Neural progenitor cell (in vitro differentiated cells): ENCODE data around the gene ZNF343. TPM values are rescaled to one million over a fixed set of nuclear protein-coding genes. Genes with fewer than 3 reads are reported as not detected.
A peak's percentile ranks its signal among the peaks of the same experiment; 100 is the strongest.

ENCODE experiments used
- DNase-seq: peaks from one replicate; pipeline ENCODE4 v3.0.0-alpha.2; 2016; ENCODE audit warnings: low spot score
- H2AFZ ChIP-seq: fragments of 200-600 bp; sonication (generic); replicated peaks from 2 replicates; pipeline ENCODE4 v1.6.1; 2016; ENCODE audit warnings: antibody characterized with exemption
- H3F3A ChIP-seq: fragments of 200-600 bp; sonication (generic); 2 replicates; pipeline ENCODE4 v1.6.1; 2016; ENCODE audit warnings: antibody characterized with exemption, low read depth
- H3K27ac ChIP-seq: fragments of 200-600 bp; sonication (generic); 2 replicates; pipeline ENCODE4 v1.5.1; 2016; ENCODE audit warnings: mild to moderate bottlenecking
- H3K27me3 ChIP-seq: fragments of 200-600 bp; sonication (generic); 2 replicates; pipeline ENCODE4 v1.6.1; 2016; ENCODE audit warnings: mild to moderate bottlenecking, moderate library complexity
- H3K36me3 ChIP-seq: fragments of 200-600 bp; sonication (generic); 2 replicates; pipeline ENCODE4 v1.5.1; 2016
- H3K4me1 ChIP-seq: fragments of 200-600 bp; sonication (generic); 2 replicates; pipeline ENCODE4 v1.6.1; 2016; ENCODE audit warnings: mixed run types
- H3K4me2 ChIP-seq: fragments of 200-600 bp; sonication (generic); 2 replicates; pipeline ENCODE4 v1.6.1; 2016
- H3K4me3 ChIP-seq: fragments of 200-600 bp; sonication (generic); 2 replicates; pipeline ENCODE4 v1.5.1; 2016
- H3K79me2 ChIP-seq: fragments of 200-600 bp; sonication (generic); 2 replicates; pipeline ENCODE4 v1.6.1; 2016; ENCODE audit warnings: low read depth
- H3K9ac ChIP-seq: fragments of 200-600 bp; sonication (generic); 2 replicates; pipeline ENCODE4 v1.6.1; 2016
- H3K9me3 ChIP-seq: fragments of 200-600 bp; sonication (generic); 2 replicates; pipeline ENCODE4 v1.5.1; 2016; ENCODE audit warnings: low read depth
- H4K20me1 ChIP-seq: fragments of 200-600 bp; sonication (generic); 2 replicates; pipeline ENCODE4 v1.6.1; 2016; ENCODE audit warnings: low read depth
- H3K27ac Mint-ChIP-seq: 3 replicates; pipeline ENCODE4 v1.8.0; 2021; ENCODE audit warnings: mixed read lengths
- H3K27me3 Mint-ChIP-seq: 2 replicates; pipeline ENCODE4 v1.8.0; 2022; ENCODE audit warnings: low read depth, mild to moderate bottlenecking, inconsistent platforms, moderate library complexity, mixed read lengths; ENCODE audit not compliant: insufficient read depth
- H3K36me3 Mint-ChIP-seq: 3 replicates; pipeline ENCODE4 v1.8.0; 2021; ENCODE audit warnings: mixed read lengths
- H3K4me1 Mint-ChIP-seq: 3 replicates; pipeline ENCODE4 v1.8.0; 2021; ENCODE audit warnings: mixed read lengths
- H3K4me3 Mint-ChIP-seq: 3 replicates; pipeline ENCODE4 v1.8.0; 2021; ENCODE audit warnings: mild to moderate bottlenecking, moderate library complexity, mixed read lengths
- H3K9me3 Mint-ChIP-seq: 3 replicates; pipeline ENCODE4 v1.8.0; 2020; ENCODE audit warnings: mixed read lengths
- CTCF ChIP-seq: fragments of 200-600 bp; sonication (generic); IDR thresholded peaks from 2 replicates; pipeline ENCODE4 v1.5.1; 2017; ENCODE audit warnings: antibody characterized with exemption, mild to moderate bottlenecking
- EZH2 ChIP-seq: fragments of 200-600 bp; sonication (generic); IDR thresholded peaks from 2 replicates; pipeline ENCODE4 v1.6.1; 2017; ENCODE audit warnings: antibody characterized with exemption, mild to moderate bottlenecking, moderate library complexity
- EZH2phosphoT487 ChIP-seq: fragments of 200-600 bp; sonication (generic); IDR thresholded peaks from 2 replicates; pipeline ENCODE4 v1.6.1; 2017; ENCODE audit warnings: antibody characterized with exemption
- total RNA-seq: library from RNA; depleted of rRNA; stranded (reverse); fragments of >200 nt; gene quantifications from 2 replicates; pipeline ENCODE4 v1.2.3, GENCODE V29; 2015; ENCODE audit warnings: low replicate concordance

The ZNF343 gene
- total RNA-seq, 1 donor from 2014 or later: 7.4 TPM

DNA sequence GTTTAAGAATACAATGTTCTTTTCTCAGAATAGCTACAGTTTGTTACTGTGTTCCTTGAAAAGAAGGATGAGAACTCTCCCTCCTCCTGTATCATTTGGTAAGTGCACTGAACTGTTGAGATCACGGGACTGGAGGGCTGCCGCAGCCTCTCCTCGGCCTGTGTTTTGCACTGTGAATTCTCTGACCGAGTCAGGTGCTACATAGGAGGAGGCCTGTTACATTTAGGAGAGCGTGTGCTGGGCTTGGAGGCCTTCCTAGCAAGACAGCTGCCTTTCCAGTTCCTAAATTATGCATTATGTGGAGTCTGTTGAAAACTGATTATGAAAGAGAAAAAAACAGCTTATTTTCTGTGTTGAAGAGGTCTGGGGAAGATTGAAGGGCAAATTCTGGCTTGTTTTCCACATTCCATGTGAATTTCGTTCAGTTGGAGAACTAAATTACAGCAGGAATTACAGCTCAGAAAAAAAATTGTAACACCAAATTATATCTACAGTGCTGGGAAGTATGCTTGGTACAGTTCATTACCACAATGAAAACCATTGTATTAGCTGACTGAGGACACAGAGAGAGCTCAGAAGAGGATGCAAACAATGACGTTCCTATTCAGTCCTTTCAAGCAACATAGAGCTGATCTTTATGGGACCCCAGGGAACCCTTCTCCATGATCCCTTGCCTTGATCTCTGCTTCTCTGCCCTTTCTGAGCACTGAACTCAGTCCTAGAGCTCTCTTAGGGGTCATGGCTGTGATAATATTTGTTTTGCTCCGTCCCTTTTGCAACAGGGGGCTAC lies 30.4 kb upstream of the ZNF343 start:
- no peaks in the 10 kb centered on the region for H4K20me1 ChIP-seq
- peak overlapping the region; percentile 48 for H3K27ac Mint-ChIP-seq
- H2AFZ ChIP-seq: no peak overlapping the region
- TF ChIP-seq CTCF: no peak
- no peak for TF ChIP-seq EZH2phosphoT487
- TF ChIP-seq EZH2: no peak
- no peaks in the 10 kb centered on the region for H3F3A ChIP-seq
- H3K36me3 Mint-ChIP-seq: no peaks in the 10 kb centered on the region
- H3K4me3 ChIP-seq: no peak overlapping the region
- H3K9me3 Mint-ChIP-seq: no peaks in the 10 kb centered on the region
- no peaks in the 10 kb centered on the region for H3K9me3 ChIP-seq
- H3K9ac ChIP-seq: no peak overlapping the region
- H3K4me3 Mint-ChIP-seq: no peak overlapping the region
- peaks cover 19% of the 10 kb centered on the region for H3K4me1 Mint-ChIP-seq
- H3K4me2 ChIP-seq: no peak overlapping the region
- H3K27me3 ChIP-seq: peaks cover 52% of the 10 kb centered on the region
- peaks cover 10% of the 10 kb centered on the region for H3K27me3 Mint-ChIP-seq
- peaks cover 10% of the 10 kb centered on the region for H3K4me1 ChIP-seq
- no peak for DNase-seq
- no peak overlapping the region for H3K27ac ChIP-seq
- no peaks in the 10 kb centered on the region for H3K36me3 ChIP-seq
- no peaks in the 10 kb centered on the region for H3K79me2 ChIP-seq

GRCh38 chr20:2538356-2538755 lies 29.6 kb upstream of the ZNF343 start:
- Histone ChIP-seq H3K4me1 (peaks cover 17% of the 10 kb centered on the region), H3K4me3 (no peak overlapping the region), H3K27me3 (peaks cover 46% of the 10 kb centered on the region), H3K9ac (no peak overlapping the region), H3K27ac (no peak overlapping the region), H3F3A (no peaks in the 10 kb centered on the region), H4K20me1 (no peaks in the 10 kb centered on the region), H2AFZ (no peak overlapping the region), H3K36me3 (no peaks in the 10 kb centered on the region), H3K4me2 (no peak overlapping the region), H3K79me2 (no peaks in the 10 kb centered on the region), H3K9me3 (no peaks in the 10 kb centered on the region)
- Mint-ChIP-seq H3K4me1 (peaks cover 26% of the 10 kb centered on the region), H3K27me3 (peaks cover 17% of the 10 kb centered on the region), H3K9me3 (no peaks in the 10 kb centered on the region), H3K27ac (peak overlapping the region; percentile 42), H3K36me3 (no peaks in the 10 kb centered on the region), H3K4me3 (no peak overlapping the region)
- TF ChIP-seq EZH2phosphoT487 (no peak), EZH2 (no peak), CTCF (no peak)
- no peak for DNase-seq

DNA sequence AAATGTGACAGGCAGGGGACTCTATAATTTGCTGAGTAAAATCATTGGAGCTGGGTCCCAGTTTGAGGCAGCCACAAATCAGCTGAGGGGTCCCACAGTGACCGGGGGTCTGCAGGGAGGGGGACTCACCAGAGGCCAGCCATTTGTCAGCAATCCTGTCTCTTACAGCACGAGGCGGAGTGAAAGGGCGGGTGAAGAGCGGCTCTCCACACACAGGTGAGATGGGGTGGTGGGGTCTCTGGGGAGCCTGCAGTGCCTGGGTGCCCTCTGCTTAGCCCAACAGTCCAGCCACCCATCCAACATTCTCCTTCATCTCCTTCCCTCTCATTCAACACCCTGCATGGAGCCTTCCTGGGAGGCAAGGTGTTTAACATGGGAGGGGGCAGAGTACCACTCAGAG lies 28.4 kb upstream of the ZNF343 start:
- no peaks in the 10 kb centered on the region for H3K9me3 Mint-ChIP-seq
- Histone ChIP-seq H3K4me3 (no peak overlapping the region), H3K36me3 (no peaks in the 10 kb centered on the region), H3K27me3 (peaks cover 33% of the 10 kb centered on the region), H3K79me2 (no peaks in the 10 kb centered on the region), H3K9me3 (no peaks in the 10 kb centered on the region), H2AFZ (no peak overlapping the region), H3K27ac (no peak overlapping the region), H3F3A (no peaks in the 10 kb centered on the region), H3K9ac (no peak overlapping the region), H3K4me2 (no peak overlapping the region), H4K20me1 (no peaks in the 10 kb centered on the region), H3K4me1 (peaks cover 17% of the 10 kb centered on the region)
- no peak for DNase-seq
- H3K4me3 Mint-ChIP-seq: no peak overlapping the region
- H3K27me3 Mint-ChIP-seq: peaks cover 19% of the 10 kb centered on the region
- H3K4me1 Mint-ChIP-seq: peaks cover 29% of the 10 kb centered on the region
- TF ChIP-seq EZH2 (no peak), EZH2phosphoT487 (no peak), CTCF (no peak)
- no peaks in the 10 kb centered on the region for H3K36me3 Mint-ChIP-seq
- H3K27ac Mint-ChIP-seq: no peak overlapping the region
